ENCODE data around the gene SYT2.

The SYT2 gene

GRCh38 chr1:202689082-202689481 lies 21.2 kb downstream of the SYT2 start:
- H3K4me3 ChIP-seq (ENCODE audit: low read depth, low read length) = no peak overlapping the region
- no peak for TF ChIP-seq CTCF (IDR thresholded peaks at IDR 0.05; ENCODE audit: low read depth, low read length, missing control alignments)
- DNase-seq (ENCODE audit: low read depth) = no peak
- in situ Hi-C loops (cut with HindIII; ENCODE audit: low sequenced_read_pairs) = no loop called here

- no peak for TF ChIP-seq CTCF (IDR thresholded peaks at IDR 0.05; ENCODE audit: low read depth, low read length, missing control alignments)
Observed at GRCh38 chr1:202688401-202688800, 21.9 kb downstream of the SYT2 start.

GRCh38 chr1:202687798-202688197 lies 22.5 kb downstream of the SYT2 start:
- TF ChIP-seq CTCF (IDR thresholded peaks at IDR 0.05; ENCODE audit: low read depth, low read length, missing control alignments) = no peak
- no peak for DNase-seq (ENCODE audit: low read depth)
- in situ Hi-C loops (cut with HindIII; ENCODE audit: low sequenced_read_pairs) = no loop called here
- no peak overlapping the region for H3K4me3 ChIP-seq (ENCODE audit: low read depth, low read length)

More at GRCh38 chr1:202688401-202688800, 21.9 kb downstream of the SYT2 start:
- H3K4me3 ChIP-seq (ENCODE audit: low read depth, low read length) = no peak overlapping the region
- in situ Hi-C loops (cut with HindIII; ENCODE audit: low sequenced_read_pairs) = no loop called here
- no peak for DNase-seq (ENCODE audit: low read depth)

- no peak overlapping the region for H3K4me3 ChIP-seq (ENCODE audit: low read depth, low read length)
- DNase-seq (ENCODE audit: low read depth) = no peak
- no peak for TF ChIP-seq CTCF (IDR thresholded peaks at IDR 0.05; ENCODE audit: low read depth, low read length, missing control alignments)
- in situ Hi-C loops (cut with HindIII; ENCODE audit: low sequenced_read_pairs) = no loop called here
Observed at GRCh38 chr1:202687370-202687769, 22.9 kb downstream of the SYT2 start.

GRCh38 chr1:202685641-202686040 lies 24.6 kb downstream of the SYT2 start:
- in situ Hi-C loops (cut with HindIII; ENCODE audit: low sequenced_read_pairs) = no loop called here
- H3K4me3 ChIP-seq (ENCODE audit: low read depth, low read length) = no peak overlapping the region
- no peak for DNase-seq (ENCODE audit: low read depth)
- no peak for TF ChIP-seq CTCF (IDR thresholded peaks at IDR 0.05; ENCODE audit: low read depth, low read length, missing control alignments)

GRCh38 chr1:202684716-202685115 lies 25.5 kb downstream of the SYT2 start:
- in situ Hi-C loops (cut with HindIII; ENCODE audit: low sequenced_read_pairs) = no loop called here
- DNase-seq (ENCODE audit: low read depth) = no peak
- TF ChIP-seq CTCF (IDR thresholded peaks at IDR 0.05; ENCODE audit: low read depth, low read length, missing control alignments) = no peak
- no peak overlapping the region for H3K4me3 ChIP-seq (ENCODE audit: low read depth, low read length)

GRCh38 chr1:202683029-202683428 lies 27.2 kb downstream of the SYT2 start:
- no peak for DNase-seq (ENCODE audit: low read depth)
- no peak overlapping the region for H3K4me3 ChIP-seq (ENCODE audit: low read depth, low read length)
- no peak for TF ChIP-seq CTCF (IDR thresholded peaks at IDR 0.05; ENCODE audit: low read depth, low read length, missing control alignments)
- in situ Hi-C loops (cut with HindIII; ENCODE audit: low sequenced_read_pairs) = no loop called here
